ENCODE measurements around the gene ZFP3. TPM values are rescaled to one million over a fixed set of nuclear protein-coding genes. Genes with fewer than 3 reads are reported as not detected.
"Not testable (repeated sequence)": the region's sequence is repeated elsewhere in the genome, so short reads cannot be mapped to it uniquely, and the experiment has no call there.

The ZFP3 gene
- total RNA-seq, 1 donor from 2014 or later: 0.21 TPM

DNA sequence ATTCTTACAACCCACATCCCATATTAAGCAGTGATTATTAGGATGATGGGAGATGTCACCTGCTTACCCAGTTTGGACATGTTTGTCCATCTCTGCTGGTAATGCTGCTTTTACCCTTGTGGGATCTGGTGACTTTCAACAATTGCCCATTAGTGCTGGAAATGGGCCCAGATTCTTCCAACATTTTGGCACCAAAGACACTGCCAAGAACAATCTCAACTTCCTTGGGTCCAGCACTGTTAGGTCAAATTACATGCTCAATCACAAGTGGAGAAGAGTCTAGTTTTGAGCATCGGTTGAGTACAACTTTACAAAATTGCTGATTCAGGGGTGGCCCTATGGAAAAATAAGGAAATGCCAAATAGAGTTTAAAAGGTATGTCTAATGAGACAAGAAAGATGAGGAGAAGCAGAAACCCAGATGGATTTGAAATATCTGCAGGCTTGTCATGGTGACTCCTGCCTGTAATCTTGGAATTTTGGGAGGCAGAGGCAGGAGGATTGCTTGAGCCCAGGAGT lies 13.0 kb upstream of the ZFP3 start:
- Histone ChIP-seq H3K36me3 (no peaks in the 10 kb centered on the region), H3K27me3 (no peaks in the 10 kb centered on the region), H3K27ac (no peak overlapping the region), H3K4me1 (no peaks in the 10 kb centered on the region), H3K4me3 (no peak overlapping the region), H3K9me3 (no peaks in the 10 kb centered on the region)
- no peak for DNase-seq (ENCODE audit: low spot score in 2 of 2)
- TF ChIP-seq, protein P1, sequence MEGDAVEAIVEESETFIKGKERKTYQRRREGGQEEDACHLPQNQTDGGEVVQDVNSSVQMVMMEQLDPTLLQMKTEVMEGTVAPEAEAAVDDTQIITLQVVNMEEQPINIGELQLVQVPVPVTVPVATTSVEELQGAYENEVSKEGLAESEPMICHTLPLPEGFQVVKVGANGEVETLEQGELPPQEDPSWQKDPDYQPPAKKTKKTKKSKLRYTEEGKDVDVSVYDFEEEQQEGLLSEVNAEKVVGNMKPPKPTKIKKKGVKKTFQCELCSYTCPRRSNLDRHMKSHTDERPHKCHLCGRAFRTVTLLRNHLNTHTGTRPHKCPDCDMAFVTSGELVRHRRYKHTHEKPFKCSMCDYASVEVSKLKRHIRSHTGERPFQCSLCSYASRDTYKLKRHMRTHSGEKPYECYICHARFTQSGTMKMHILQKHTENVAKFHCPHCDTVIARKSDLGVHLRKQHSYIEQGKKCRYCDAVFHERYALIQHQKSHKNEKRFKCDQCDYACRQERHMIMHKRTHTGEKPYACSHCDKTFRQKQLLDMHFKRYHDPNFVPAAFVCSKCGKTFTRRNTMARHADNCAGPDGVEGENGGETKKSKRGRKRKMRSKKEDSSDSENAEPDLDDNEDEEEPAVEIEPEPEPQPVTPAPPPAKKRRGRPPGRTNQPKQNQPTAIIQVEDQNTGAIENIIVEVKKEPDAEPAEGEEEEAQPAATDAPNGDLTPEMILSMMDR (IDR thresholded peaks at IDR 0.05): no peak
- intact Hi-C loops (cut with DNase I): no loop called here

GRCh38 chr17:5068236-5068635 lies 10.0 kb upstream of the ZFP3 start:
- Histone ChIP-seq H3K9me3 (no peaks in the 10 kb centered on the region), H3K4me3 (no peak overlapping the region), H3K4me1 (no peaks in the 10 kb centered on the region), H3K36me3 (no peaks in the 10 kb centered on the region), H3K27me3 (no peaks in the 10 kb centered on the region), H3K27ac (no peak overlapping the region)
- intact Hi-C loops (cut with DNase I): no loop called here
- no peak for DNase-seq (ENCODE audit: low spot score in 2 of 2)
- TF ChIP-seq, protein P1 (IDR thresholded peaks at IDR 0.05): no peak

GRCh38 chr17:5069724-5070123 lies 8.5 kb upstream of the ZFP3 start:
- TF ChIP-seq, protein P1 (IDR thresholded peaks at IDR 0.05): no peak
- intact Hi-C loops (cut with DNase I): no loop called here

GRCh38 chr17:5075472-5075871 lies 2.8 kb upstream of the ZFP3 start:
- H3K4me1 ChIP-seq; DNase-seq (ENCODE audit: low spot score in 2 of 2); H3K4me3 ChIP-seq; intact Hi-C loops (cut with DNase I); H3K27me3 ChIP-seq; H3K27ac ChIP-seq; H3K9me3 ChIP-seq; H3K36me3 ChIP-seq: not testable (repeated sequence)

More at GRCh38 chr17:5069724-5070123, 8.5 kb upstream of the ZFP3 start:
- no peaks in the 10 kb centered on the region for H3K27me3 ChIP-seq
- no peaks in the 10 kb centered on the region for H3K9me3 ChIP-seq
- no peak overlapping the region for H3K27ac ChIP-seq
- no peaks in the 10 kb centered on the region for H3K4me1 ChIP-seq
- H3K4me3 ChIP-seq: no peak overlapping the region
- no peaks in the 10 kb centered on the region for H3K36me3 ChIP-seq
- no peak for DNase-seq (ENCODE audit: low spot score in 2 of 2)

DNA sequence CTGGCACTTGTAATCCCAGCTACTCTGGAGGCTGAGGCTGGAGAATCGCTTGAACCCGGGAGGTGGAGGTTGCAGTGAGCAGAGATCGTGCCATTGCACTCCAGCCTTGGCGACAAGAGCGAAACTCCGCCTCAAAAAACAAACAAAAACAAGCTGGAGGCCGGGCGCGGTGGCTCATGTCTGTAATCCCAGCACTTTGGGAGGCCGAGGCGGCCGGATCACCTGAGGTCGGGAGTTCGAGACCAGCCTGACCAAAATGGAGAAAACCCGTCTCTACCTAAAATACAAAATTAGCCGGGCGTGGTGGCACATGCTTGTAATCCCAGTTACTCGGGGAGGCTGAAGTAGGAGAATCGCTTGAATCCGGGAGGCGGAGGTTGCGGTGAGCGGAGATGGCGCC lies 992 bp upstream of the ZFP3 start:
- H3K27ac ChIP-seq: peak overlapping the region in 1 of 2 donors; percentile 78

DNA sequence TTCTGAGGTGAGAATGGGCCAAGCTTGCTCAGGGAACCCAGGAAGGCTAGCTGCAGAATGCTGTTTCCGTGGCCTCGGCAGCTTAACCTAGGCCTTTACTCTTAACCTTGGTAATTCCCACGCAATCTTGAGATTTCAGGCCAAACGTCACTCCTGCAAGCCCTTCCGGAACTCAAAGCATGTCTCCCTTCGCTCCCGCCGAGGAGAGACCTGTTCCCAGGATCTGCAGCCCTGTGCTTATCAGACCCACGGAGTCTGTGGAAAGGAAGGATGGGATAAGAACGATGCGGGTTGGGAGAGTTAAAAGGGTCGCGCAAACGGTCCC lies 524 bp upstream of the ZFP3 start:
- intact Hi-C loops (cut with DNase I): loop anchor here (2.0 kb wide), 2 partner anchors 33 to 113 kb away; partner anchors contain the start of genes ZNF232 and ZNF594
- H3K9me3 ChIP-seq: peaks cover 0 to 6% of the 10 kb centered on the region in 2 donors
- TF ChIP-seq, protein P1 (IDR thresholded peaks at IDR 0.05): no peak
- H3K36me3 ChIP-seq: peaks cover 0 to 4% of the 10 kb centered on the region in 2 donors
- no peak for DNase-seq (ENCODE audit: low spot score in 2 of 2)
- H3K27me3 ChIP-seq: no peaks in the 10 kb centered on the region
- peaks cover 6 to 10% of the 10 kb centered on the region in 2 donors for H3K4me1 ChIP-seq
- H3K4me3 ChIP-seq: peak overlapping the region; percentile 78 to 79
- H3K27ac ChIP-seq: peak overlapping the region; percentile 70 to 78

More for the DNA sequence above, 992 bp upstream of the ZFP3 start:
- H3K4me1 ChIP-seq; intact Hi-C loops (cut with DNase I); DNase-seq (ENCODE audit: low spot score in 2 of 2); H3K36me3 ChIP-seq; H3K9me3 ChIP-seq; H3K27me3 ChIP-seq: not testable (repeated sequence)
- H3K4me3 ChIP-seq: peak overlapping the region; percentile 78 to 79

GRCh38 chr17:5080591-5080990 lies 2.3 kb downstream of the ZFP3 start:
- no peak for DNase-seq (ENCODE audit: low spot score in 2 of 2)
- intact Hi-C loops (cut with DNase I): no loop called here
- Histone ChIP-seq H3K36me3 (peaks cover 11 to 18% of the 10 kb centered on the region in 2 donors), H3K4me3 (no peak overlapping the region), H3K27ac (no peak overlapping the region), H3K9me3 (peaks cover 0 to 32% of the 10 kb centered on the region in 2 donors), H3K27me3 (no peaks in the 10 kb centered on the region), H3K4me1 (peaks cover 6 to 10% of the 10 kb centered on the region in 2 donors)
- TF ChIP-seq, protein P1 (IDR thresholded peaks at IDR 0.05): no peak
